Measurements from ENCODE around the gene IFI30. TPM values are rescaled to one million over a fixed set of nuclear protein-coding genes. Genes with fewer than 3 reads are reported as not detected.
A peak's percentile ranks its signal among the peaks of the same experiment; 100 is the strongest.

Gene IFI30
- total and polyA plus RNA-seq, 2 donors (not counting 3 experiments of a cell fraction or from before 2014, with no cell fraction given) = 1.1 to 1.6 TPM

- Histone ChIP-seq H3K9me3 (replicated peaks; ENCODE audit: control insufficient read depth, insufficient read depth, low read length) (no peaks in the 10 kb centered on the region), H3K4me1 (ENCODE audit: control insufficient read depth, extremely low read depth, insufficient read depth, low read length) (peaks cover 14% of the 10 kb centered on the region), H3K79me2 (ENCODE audit: control insufficient read depth, insufficient read depth, low read length) (no peaks in the 10 kb centered on the region), H3K36me3 (ENCODE audit: control insufficient read depth in 2 of 2, extremely low read depth in 1 of 2, insufficient read depth in 2 of 2, low read length in 2 of 2) (peaks cover 0 to 6% of the 10 kb centered on the region in 2 experiments), H3K4me2 (ENCODE audit: insufficient read depth, low read length) (peak overlapping the region; percentile 75), H3K4me3 (replicated peaks in 1 of 3; ENCODE audit: insufficient read depth in 1 of 3, low read depth in 1 of 3, low read length in 3 of 3) (no peak overlapping the region), H3K9ac (replicated peaks; ENCODE audit: extremely low read depth, insufficient read depth, low read length) (no peak overlapping the region), H3K27me3 (ENCODE audit: control insufficient read depth in 2 of 2, insufficient read depth in 2 of 2, low read length in 2 of 2) (no peaks in the 10 kb centered on the region), H4K20me1 (replicated peaks; ENCODE audit: control insufficient read depth, extremely low read depth, insufficient read depth, low read length) (no peaks in the 10 kb centered on the region), H2AFZ (ENCODE audit: low read depth, low read length) (peak overlapping the region; percentile 33), H3K9me1 (replicated peaks; ENCODE audit: control insufficient read depth, extremely low read depth, insufficient read depth, low read length) (no peaks in the 10 kb centered on the region), H3K27ac (ENCODE audit: insufficient read depth, low read depth, low read length) (no peak overlapping the region)
- TF ChIP-seq POLR2A (IDR thresholded peaks at IDR 0.05; ENCODE audit: low read depth, low read length) (no peak), FOS (IDR thresholded peaks at IDR 0.05; ENCODE audit: borderline replicate concordance, insufficient read depth, low read length) (no peak), MAX (IDR thresholded peaks at IDR 0.05; ENCODE audit: insufficient read depth, insufficient read length) (no peak), EZH2 (IDR thresholded peaks at IDR 0.05; ENCODE audit: borderline replicate concordance, low read depth, low read length, severe bottlenecking) (no peak), GATA2 (IDR thresholded peaks at IDR 0.05; ENCODE audit: insufficient read depth, insufficient read length, low read depth, low read length) (no peak), CTCF (IDR thresholded peaks at IDR 0.05; ENCODE audit: extremely low read depth in 1 of 2, insufficient read depth in 1 of 2, low read depth in 1 of 2, low read length in 2 of 2) (no peak), POLR2AphosphoS5 (IDR thresholded peaks at IDR 0.05; ENCODE audit: insufficient read depth, low read depth, low read length) (no peak), JUN (IDR thresholded peaks at IDR 0.05; ENCODE audit: borderline replicate concordance, insufficient read depth, insufficient read length, low read depth) (no peak), MYC (IDR thresholded peaks at IDR 0.05; ENCODE audit: low read depth, low read length) (no peak)
- DNase-seq (ENCODE audit: low read depth, low spot score) (peak; percentile 11), FAIRE-seq (no peak)
- dilution Hi-C loops (cut with MboI; ENCODE audit: extremely low pct_ligation_motif_present, low sequenced_read_pairs) = no loop called here
- no TSS peak for BruUV-seq (replicated peaks)
- CTCF ChIA-PET = interaction anchor here (0.8 to 2.1 kb wide), 6 partner anchors 11 to 134 kb away, joined by 3 to 7 read pairs (median 4); no protein-coding TSS in a partner anchor
- intact Hi-C loops (cut with micrococcal nuclease) = no loop called here
- POLR2A ChIA-PET = no interaction called here
These were observed 21.1 kb downstream of the IFI30 start for GRCh38 chr19:18194554-18195238.

Measured in endothelial cell of umbilical vein (primary cell).